Heart right ventricle (tissue), 16 donors: Measurements from ENCODE around the gene MANF. TPM values are rescaled to one million over a fixed set of nuclear protein-coding genes. Genes with fewer than 3 reads are reported as not detected.

Experiments used
- ATAC-seq, 8 donors: fragments of 200-7000 bp; cut with Tn5 transposase; one replicate each; pipeline ENCODE4 v1.9.1; 2020; ENCODE audit warnings: mild to moderate bottlenecking in 8 of 8, moderate library complexity in 8 of 8, moderate number of reproducible peaks in 1 of 8
- DNase-seq, 2 donors: peaks; one replicate each; pipeline ENCODE4 v3.0.0-alpha.2; 2020
- H3K27ac ChIP-seq, 10 donors: fragments of 200-600 bp; sonication (generic) in 2 of 10; one replicate each; pipeline versions ENCODE4 v1.5.0 to v1.8.0; 2020 to 2022; ENCODE audit warnings: mild to moderate bottlenecking in 3 of 10
- H3K27me3 ChIP-seq, 7 donors: fragments of 200-600 bp; one replicate each; pipeline ENCODE4 v1.8.0; 2021 to 2022; ENCODE audit warnings: mild to moderate bottlenecking in 2 of 7
- H3K36me3 ChIP-seq, 9 donors: fragments of 200-600 bp; sonication (generic) in 1 of 9; one replicate each; pipeline versions ENCODE4 v1.5.0 to v1.8.0; 2020 to 2022; ENCODE audit warnings: mild to moderate bottlenecking in 2 of 9
- H3K4me1 ChIP-seq, 9 donors: fragments of 200-600 bp; sonication (generic) in 1 of 9; one replicate each; pipeline versions ENCODE4 v1.5.0 to v1.8.0; 2020 to 2022; ENCODE audit warnings: mild to moderate bottlenecking in 4 of 9
- H3K4me3 ChIP-seq, 10 donors: fragments of 200-600 bp; sonication (generic) in 2 of 10; one replicate each; pipeline versions ENCODE4 v1.5.0 to v1.8.0; 2020 to 2022; ENCODE audit warnings: mild to moderate bottlenecking in 7 of 10, moderate library complexity in 2 of 10
- H3K9me3 ChIP-seq, 11 donors: fragments of 200-600 bp in 10 of 11; sonication (generic) in 2 of 11; one replicate each; pipeline versions ENCODE4 v1.5.0 to v1.8.0; 2013 to 2022; ENCODE audit warnings: mild to moderate bottlenecking in 2 of 11, control low read depth in 1 of 11, moderate library complexity in 1 of 11
- CTCF ChIP-seq, 9 donors: fragments of 200-600 bp; sonication (generic) in 2 of 9; IDR thresholded peaks; one replicate each; pipeline versions ENCODE4 v1.5.0 to v1.8.0; 2021 to 2022; ENCODE audit warnings: antibody characterized with exemption in 9 of 9, mild to moderate bottlenecking in 5 of 9, moderate library complexity in 1 of 9
- WGBS, 2 donors: extraction: QIAGEN DNeasy Blood & Tissue Kit; methylation state at CpG; one replicate each; pipeline ENCODE4 v1.1.7; 2013; ENCODE audit warnings: inconsistent platforms in 1 of 2; 5-methylcytosine and 5-hydroxymethylcytosine counted together
- intact Hi-C, 10 donors: fragments of 100-400 bp; cut with DNase I; formaldehyde crosslinking; loops; one replicate each; pipeline versions ENCODE4 v1.11.1 to v1.14.2; 2022
- polyA plus RNA-seq, 2 donors: library from polyadenylated mRNA; stranded (reverse); fragments of 200-250 nt; gene quantifications; one replicate each; pipeline ENCODE4 v1.2.3, GENCODE V29; 2013
- total RNA-seq, 10 donors: library from RNA; stranded (reverse); fragmentation: NEBNext Ultra II Directional in 3 of 10; extraction: Animal tissue kit (Norgen Biotek cat#: 25700) in 3 of 10; gene quantifications; one replicate each; pipeline versions ENCODE4 v1.2.1 to v1.2.4, GENCODE V29; 2021 to 2023
- donor health status: Arrhythmogenic right ventricular cardiomyopathy.
- donor health status: ischemic (EF 13 %, LVEDD 7.1; RV severe dilation, severe dysfunction).
- donor health status: healthy with polysubstance abuse.
- donor health status: DM: no; HTN: yes; CAD: no.
- donor health status: DM: no; HTN: no; CAD: no.
- donor health status: ischemic (EF 25% LVEDD 6.9; RV normal size, moderate dysfunction).
- donor health status: ischemic (EF 25% LVEDD 5.7; RV mildly dilated, moderate dysfunction).
- donor health status: healthy.
- donor health status: DM: yes; HTN: yes; CAD: no.
- donor health status: Ischemic cardiomyopathy.
- donor health status: ischemic (EF 35%, LVEDD 5.7; RV mildly dilated, moderate dysfunction).
- donor health status: nonischemic (EF 11% LVEDD 7.7; RV severe dilation, severe dysfunction).
- donor health status: DM: yes; HTN: yes; CAD: no.
- donor health status: PGD.
- donor health status: ischemic (EF 29% LVEDD 5.4; RV normal size, mild dysfunction).
- donor health status: nonischemic (EF 23%, LVEDD 6.1; RV moderate dilation, normal function).

The MANF gene
- total and polyA plus RNA-seq, 12 donors: 19.1 to 150 (median 45.1) TPM

GRCh38 chr3:51340013-51340829 is 44.9 kb upstream of the MANF start:
- no peak for TF ChIP-seq CTCF (IDR thresholded peaks at IDR 0.05)
- Histone ChIP-seq H3K27me3 (no peaks in the 10 kb centered on the region), H3K27ac (peak overlapping the region in 7 of 10 donors; percentile 3 to 50 (median 37)), H3K4me3 (no peak overlapping the region), H3K36me3 (no peaks in the 10 kb centered on the region), H3K9me3 (no peaks in the 10 kb centered on the region), H3K4me1 (peaks cover 0 to 18% (median 12%) of the 10 kb centered on the region in 9 donors)
- intact Hi-C loops: no loop called here
- peak; percentile 55 to 87 (median 66) for ATAC-seq
- DNase-seq: no peak
- 50 to 61% methylated on average over 4 of the region's 4 CpGs for WGBS, 2 donors

- 79 to 83% methylated on average over 8 of the region's 8 CpGs for WGBS, 2 donors
- Histone ChIP-seq H3K27me3 (no peaks in the 10 kb centered on the region), H3K9me3 (no peaks in the 10 kb centered on the region), H3K36me3 (no peaks in the 10 kb centered on the region), H3K4me3 (no peak overlapping the region), H3K4me1 (peaks cover 0 to 18% (median 12%) of the 10 kb centered on the region in 9 donors), H3K27ac (peak overlapping the region in 2 of 10 donors; percentile 8 to 37)
- DNase-seq (peak; percentile 13 to 17), ATAC-seq (peak in 4 of 8 donors; percentile 16 to 57 (median 28))
- TF ChIP-seq CTCF (IDR thresholded peaks at IDR 0.05): no peak
- intact Hi-C loops: no loop called here
Observed at GRCh38 chr3:51340989-51341636, 44.0 kb upstream of the MANF start.

GRCh38 chr3:51343918-51344687 is 41.0 kb upstream of the MANF start:
- H3K27me3 ChIP-seq: no peaks in the 10 kb centered on the region
- 86 to 90% methylated on average over 7 of the region's 7 CpGs for WGBS, 2 donors
- DNase-seq: no peak

More at GRCh38 chr3:51343918-51344687, 41.0 kb upstream of the MANF start:
- H3K4me1 ChIP-seq: peaks cover 0 to 18% (median 12%) of the 10 kb centered on the region in 9 donors
- intact Hi-C loops: no loop called here
- H3K36me3 ChIP-seq: no peaks in the 10 kb centered on the region
- no peak overlapping the region for H3K4me3 ChIP-seq
- H3K9me3 ChIP-seq: peaks cover 0 to 4% (median 0%) of the 10 kb centered on the region in 11 donors
- H3K27ac ChIP-seq: no peak overlapping the region
- no peak for ATAC-seq
- TF ChIP-seq CTCF (IDR thresholded peaks at IDR 0.05): no peak
